Measurements from ENCODE around the gene NOL4L.

NOL4L gene

DNA sequence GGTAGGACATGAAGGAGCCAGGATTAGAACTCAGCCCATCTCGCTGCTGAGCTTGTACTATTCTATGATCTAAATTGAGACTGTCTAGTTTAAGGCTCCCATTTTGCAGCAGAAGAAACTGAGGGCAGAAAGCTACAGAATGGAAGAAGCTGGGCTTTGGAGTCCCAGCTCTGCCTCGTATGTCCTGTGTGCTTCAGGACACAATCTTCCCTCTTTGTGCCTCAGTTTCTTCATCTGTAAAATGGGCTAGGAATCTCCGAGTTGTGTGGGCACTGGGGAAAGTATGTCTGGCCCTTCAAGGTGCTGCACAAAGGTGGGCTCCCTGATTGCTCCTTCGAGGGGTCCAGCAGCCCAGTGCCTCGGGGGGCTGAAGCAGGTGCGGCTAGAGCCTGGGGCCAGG, 20.7 kb downstream of the NOL4L start:
- H3K4me3 ChIP-seq (ENCODE audit: low read depth, low read length) = no peak overlapping the region
- TF ChIP-seq, protein P1, sequence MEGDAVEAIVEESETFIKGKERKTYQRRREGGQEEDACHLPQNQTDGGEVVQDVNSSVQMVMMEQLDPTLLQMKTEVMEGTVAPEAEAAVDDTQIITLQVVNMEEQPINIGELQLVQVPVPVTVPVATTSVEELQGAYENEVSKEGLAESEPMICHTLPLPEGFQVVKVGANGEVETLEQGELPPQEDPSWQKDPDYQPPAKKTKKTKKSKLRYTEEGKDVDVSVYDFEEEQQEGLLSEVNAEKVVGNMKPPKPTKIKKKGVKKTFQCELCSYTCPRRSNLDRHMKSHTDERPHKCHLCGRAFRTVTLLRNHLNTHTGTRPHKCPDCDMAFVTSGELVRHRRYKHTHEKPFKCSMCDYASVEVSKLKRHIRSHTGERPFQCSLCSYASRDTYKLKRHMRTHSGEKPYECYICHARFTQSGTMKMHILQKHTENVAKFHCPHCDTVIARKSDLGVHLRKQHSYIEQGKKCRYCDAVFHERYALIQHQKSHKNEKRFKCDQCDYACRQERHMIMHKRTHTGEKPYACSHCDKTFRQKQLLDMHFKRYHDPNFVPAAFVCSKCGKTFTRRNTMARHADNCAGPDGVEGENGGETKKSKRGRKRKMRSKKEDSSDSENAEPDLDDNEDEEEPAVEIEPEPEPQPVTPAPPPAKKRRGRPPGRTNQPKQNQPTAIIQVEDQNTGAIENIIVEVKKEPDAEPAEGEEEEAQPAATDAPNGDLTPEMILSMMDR (IDR thresholded peaks at IDR 0.05; ENCODE audit: low read depth, low read length) = no peak
- TF ChIP-seq MYC (IDR thresholded peaks at IDR 0.05; ENCODE audit: low read depth, low read length) = no peak

DNA sequence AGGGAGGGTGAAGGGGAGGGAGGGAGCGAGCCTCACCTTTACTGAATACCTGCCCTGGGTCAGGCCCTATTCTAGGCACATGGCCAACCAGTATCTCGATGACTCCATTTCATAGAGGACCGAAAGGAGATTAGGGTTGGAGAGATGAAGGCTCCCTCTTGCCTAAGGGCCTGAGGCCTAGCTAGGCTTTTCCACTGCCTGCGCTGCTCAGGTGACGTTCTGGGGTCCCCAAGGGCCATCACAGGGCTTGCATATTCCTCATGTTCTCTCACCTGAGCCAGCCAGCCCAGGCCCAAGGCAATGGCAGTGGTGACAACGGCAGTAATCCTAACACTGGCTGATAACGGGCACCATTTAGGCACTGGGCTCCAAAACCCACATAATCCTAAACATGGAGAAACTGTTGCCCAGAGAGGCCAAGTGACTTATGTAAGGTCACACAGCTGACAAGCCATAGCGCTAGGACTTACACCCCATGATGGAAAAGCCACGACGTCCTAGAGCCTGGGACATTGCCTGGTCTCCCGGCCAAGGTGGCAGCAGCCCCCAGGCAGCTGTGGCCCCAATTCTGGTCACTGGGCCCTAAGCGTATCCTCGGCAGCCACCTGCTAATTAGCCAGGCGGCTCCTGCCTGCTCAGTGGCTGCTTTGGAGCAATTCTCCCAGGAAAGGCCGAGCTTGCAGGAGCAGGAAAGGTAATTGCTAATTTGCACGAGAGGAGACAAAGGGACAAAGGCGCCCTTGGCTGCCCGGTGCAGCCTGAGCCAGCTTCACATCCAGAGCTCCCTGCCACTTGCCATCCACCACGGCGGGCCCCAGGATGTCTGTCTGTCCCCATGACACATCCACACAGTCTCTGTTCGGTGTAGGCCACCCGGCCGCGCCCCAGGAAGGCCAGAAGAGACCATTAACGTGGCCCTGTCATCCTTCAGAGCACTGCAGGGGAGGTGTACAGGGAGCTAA, 21.5 kb downstream of the NOL4L start:
- no peak for DNase-seq (ENCODE audit: low read depth)
- TF ChIP-seq, protein P2, sequence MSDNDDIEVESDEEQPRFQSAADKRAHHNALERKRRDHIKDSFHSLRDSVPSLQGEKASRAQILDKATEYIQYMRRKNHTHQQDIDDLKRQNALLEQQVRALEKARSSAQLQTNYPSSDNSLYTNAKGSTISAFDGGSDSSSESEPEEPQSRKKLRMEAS (IDR thresholded peaks at IDR 0.05; ENCODE audit: low read depth, low read length) = no peak
- TF ChIP-seq, protein P1 (IDR thresholded peaks at IDR 0.05; ENCODE audit: low read depth, low read length) = no peak
- TF ChIP-seq MYC (IDR thresholded peaks at IDR 0.05; ENCODE audit: low read depth, low read length) (no peak), POLR2A (IDR thresholded peaks at IDR 0.05; ENCODE audit: extremely low read depth, insufficient read length) (no peak)
- no peak overlapping the region for H3K4me3 ChIP-seq (ENCODE audit: low read depth, low read length)

More for the DNA sequence above, 20.7 kb downstream of the NOL4L start:
- DNase-seq (ENCODE audit: low read depth) = no peak

DNA sequence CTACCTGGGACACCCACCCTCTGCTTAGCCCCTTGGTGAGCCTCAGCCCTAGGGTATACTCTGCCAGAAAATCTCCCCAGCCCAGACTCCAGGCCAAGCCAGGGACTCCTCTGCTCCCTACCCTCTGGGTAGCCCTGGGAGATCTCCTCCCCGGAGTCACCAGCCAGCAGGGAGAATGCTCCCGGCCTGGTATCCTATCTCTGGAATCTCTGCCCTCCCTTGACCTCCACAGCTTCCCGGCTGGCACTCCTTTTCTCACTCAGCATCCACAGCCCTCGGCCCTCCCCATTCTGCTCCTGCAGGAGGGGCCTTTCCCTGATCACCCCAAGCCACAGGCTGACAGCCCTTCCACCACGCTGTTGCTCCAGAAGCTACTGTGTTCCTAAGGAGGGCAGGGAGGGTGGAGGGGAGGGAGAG, 22.6 kb downstream of the NOL4L start:
- H3K4me3 ChIP-seq (ENCODE audit: low read depth, low read length) = no peak overlapping the region
- no peak for TF ChIP-seq MYC (IDR thresholded peaks at IDR 0.05; ENCODE audit: low read depth, low read length)
- TF ChIP-seq, protein P1 (IDR thresholded peaks at IDR 0.05; ENCODE audit: low read depth, low read length) = no peak
- TF ChIP-seq, protein P2 (IDR thresholded peaks at IDR 0.05; ENCODE audit: low read depth, low read length) = no peak
- no peak for TF ChIP-seq POLR2A (IDR thresholded peaks at IDR 0.05; ENCODE audit: extremely low read depth, insufficient read length)
- DNase-seq (ENCODE audit: low read depth) = no peak

DNA sequence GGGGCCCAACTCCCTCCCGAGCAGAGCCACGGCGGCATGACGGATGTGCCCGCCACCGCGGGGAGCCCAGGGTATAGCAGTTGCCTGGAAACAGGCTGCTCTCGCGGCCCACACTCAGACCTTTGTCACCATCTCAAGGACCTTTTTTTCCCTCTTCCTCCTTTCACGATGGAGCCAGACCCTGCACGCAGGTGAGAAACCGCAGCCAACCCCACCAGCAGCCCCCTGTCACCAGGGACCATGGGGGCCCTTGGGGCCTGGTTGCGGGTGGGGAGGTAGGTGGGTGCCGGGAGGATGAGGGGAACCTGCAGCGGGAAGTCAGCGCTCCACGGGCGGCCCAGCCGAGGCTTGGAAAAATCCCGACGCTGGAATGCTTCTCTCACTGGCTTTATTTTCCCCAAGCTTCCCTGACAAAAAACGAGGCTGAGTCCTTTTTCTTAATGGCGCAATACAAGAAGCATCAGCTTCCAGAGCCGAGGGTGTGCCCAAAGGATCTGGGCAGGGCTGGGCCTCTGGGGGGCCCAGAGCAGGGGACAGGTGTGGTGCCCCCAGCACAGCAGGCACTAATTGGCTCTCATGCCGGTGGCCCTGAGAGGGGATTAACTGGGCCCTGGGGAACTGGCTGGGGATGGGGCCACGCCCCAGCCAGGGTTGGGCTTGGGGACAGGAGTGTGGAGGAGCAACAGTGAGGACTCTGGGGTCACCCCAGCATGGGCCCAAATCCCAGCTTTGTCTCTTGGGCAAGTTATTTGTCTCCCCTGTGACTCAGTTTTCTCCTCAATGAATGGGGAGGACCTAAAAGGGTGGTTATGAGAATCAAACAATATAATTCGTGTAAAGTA, 23.9 kb downstream of the NOL4L start:
- no peak overlapping the region for H3K4me3 ChIP-seq (ENCODE audit: low read depth, low read length)

DNA sequence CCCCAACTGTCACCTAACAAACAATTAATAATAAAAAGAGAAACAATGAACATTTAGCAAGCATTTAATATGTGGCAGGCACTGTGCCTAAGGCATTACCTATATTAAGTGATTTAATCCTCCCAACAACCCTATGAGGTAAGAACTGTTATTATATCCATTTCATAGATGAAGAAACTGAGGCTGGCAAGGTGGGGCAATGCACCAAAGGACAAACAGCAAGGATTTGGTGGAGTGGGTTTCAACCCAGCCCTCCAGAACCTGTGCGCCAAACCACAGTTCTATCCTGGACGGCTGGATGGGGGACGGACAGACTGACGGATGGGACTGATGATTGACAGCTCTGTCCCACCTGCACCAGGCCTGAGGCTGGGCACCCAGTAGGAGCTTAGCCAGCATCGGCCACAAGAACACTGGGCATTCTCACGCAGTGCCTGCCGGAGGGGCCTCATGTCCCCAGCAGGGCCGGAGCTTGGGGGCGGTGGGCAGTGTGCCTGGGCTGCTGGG, 24.6 kb downstream of the NOL4L start:
- no peak overlapping the region for H3K4me3 ChIP-seq (ENCODE audit: low read depth, low read length)
- no peak for DNase-seq (ENCODE audit: low read depth)
- TF ChIP-seq, protein P2 (IDR thresholded peaks at IDR 0.05; ENCODE audit: low read depth, low read length) = no peak
- TF ChIP-seq MYC (IDR thresholded peaks at IDR 0.05; ENCODE audit: low read depth, low read length) (no peak), POLR2A (IDR thresholded peaks at IDR 0.05; ENCODE audit: extremely low read depth, insufficient read length) (no peak)

More for the DNA sequence above, 23.9 kb downstream of the NOL4L start:
- TF ChIP-seq, protein P2 (IDR thresholded peaks at IDR 0.05; ENCODE audit: low read depth, low read length) = no peak
- TF ChIP-seq, protein P1 (IDR thresholded peaks at IDR 0.05; ENCODE audit: low read depth, low read length) = no peak
- no peak for TF ChIP-seq POLR2A (IDR thresholded peaks at IDR 0.05; ENCODE audit: extremely low read depth, insufficient read length)
- TF ChIP-seq MYC (IDR thresholded peaks at IDR 0.05; ENCODE audit: low read depth, low read length) = no peak
- DNase-seq (ENCODE audit: low read depth) = no peak

All from NB4 (cell line).